Measurements from ENCODE around the gene TTC22. TPM values are rescaled to one million over a fixed set of nuclear protein-coding genes. Genes with fewer than 3 reads are reported as not detected.

TTC22 gene
- total RNA-seq, 4 donors from 2014 or later: under 0.01 to 0.17 (median 0.09) TPM

DNA sequence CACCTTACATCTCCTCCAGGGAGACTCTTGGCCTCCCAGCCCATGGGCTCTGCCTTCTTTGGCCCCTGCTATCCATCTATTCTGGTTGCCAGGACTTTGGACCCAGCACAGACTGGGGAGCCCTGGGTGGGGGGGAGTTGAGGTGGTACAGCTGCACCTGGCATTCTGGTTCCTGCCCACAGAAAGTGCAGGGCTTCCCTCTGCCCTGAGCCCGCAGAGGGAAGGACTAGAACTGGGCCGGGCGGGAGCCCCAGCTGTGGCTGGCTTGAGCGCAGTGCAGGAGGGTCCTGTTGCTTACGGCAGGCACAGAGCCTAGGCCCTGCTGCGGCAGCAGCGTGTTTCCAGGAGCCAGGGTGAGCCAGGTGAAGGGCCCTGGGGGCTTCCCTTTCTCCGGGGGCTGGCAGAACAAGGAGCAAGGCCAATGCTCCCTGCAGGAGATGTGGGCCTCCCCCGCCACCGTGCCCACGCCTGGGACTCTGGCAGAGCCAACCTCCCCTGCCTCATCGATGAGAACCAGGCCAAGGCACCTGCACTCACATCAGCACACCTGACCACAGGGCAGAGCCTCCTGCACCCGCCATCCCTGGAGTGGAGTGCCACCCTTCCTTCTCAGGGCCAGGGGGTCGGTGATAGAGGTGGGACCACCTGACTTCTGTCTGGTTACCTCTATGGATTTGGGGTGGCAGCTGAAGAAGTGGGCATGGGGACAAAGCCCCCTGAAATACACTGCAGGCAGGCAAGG is 52.9 kb downstream of the TTC22 start:
- H3K27me3 ChIP-seq: no peaks in the 10 kb centered on the region
- DNase-seq (ENCODE audit: extremely low spot score): no peak
- WGBS: 94% methylated on average over 11 of the region's 14 CpGs
- H3K9me3 ChIP-seq: no peaks in the 10 kb centered on the region
- no peak overlapping the region for H3K27ac ChIP-seq (replicated peaks in 1 of 4)
- no peaks in the 10 kb centered on the region for H3K4me1 ChIP-seq
- intact Hi-C loops (cut with DNase I): no loop called here
- no peak overlapping the region for H3K4me3 ChIP-seq
- TF ChIP-seq POLR2AphosphoS5 (IDR thresholded peaks at IDR 0.05) (no peak), POLR2A (IDR thresholded peaks at IDR 0.05; ENCODE audit: low read depth) (no peak), EP300 (IDR thresholded peaks at IDR 0.05) (no peak)
- TF ChIP-seq, protein P1, sequence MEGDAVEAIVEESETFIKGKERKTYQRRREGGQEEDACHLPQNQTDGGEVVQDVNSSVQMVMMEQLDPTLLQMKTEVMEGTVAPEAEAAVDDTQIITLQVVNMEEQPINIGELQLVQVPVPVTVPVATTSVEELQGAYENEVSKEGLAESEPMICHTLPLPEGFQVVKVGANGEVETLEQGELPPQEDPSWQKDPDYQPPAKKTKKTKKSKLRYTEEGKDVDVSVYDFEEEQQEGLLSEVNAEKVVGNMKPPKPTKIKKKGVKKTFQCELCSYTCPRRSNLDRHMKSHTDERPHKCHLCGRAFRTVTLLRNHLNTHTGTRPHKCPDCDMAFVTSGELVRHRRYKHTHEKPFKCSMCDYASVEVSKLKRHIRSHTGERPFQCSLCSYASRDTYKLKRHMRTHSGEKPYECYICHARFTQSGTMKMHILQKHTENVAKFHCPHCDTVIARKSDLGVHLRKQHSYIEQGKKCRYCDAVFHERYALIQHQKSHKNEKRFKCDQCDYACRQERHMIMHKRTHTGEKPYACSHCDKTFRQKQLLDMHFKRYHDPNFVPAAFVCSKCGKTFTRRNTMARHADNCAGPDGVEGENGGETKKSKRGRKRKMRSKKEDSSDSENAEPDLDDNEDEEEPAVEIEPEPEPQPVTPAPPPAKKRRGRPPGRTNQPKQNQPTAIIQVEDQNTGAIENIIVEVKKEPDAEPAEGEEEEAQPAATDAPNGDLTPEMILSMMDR (IDR thresholded peaks at IDR 0.05): no peak
- peaks cover 0 to 18% (median 10%) of the 10 kb centered on the region in 4 donors for H3K36me3 ChIP-seq

DNA sequence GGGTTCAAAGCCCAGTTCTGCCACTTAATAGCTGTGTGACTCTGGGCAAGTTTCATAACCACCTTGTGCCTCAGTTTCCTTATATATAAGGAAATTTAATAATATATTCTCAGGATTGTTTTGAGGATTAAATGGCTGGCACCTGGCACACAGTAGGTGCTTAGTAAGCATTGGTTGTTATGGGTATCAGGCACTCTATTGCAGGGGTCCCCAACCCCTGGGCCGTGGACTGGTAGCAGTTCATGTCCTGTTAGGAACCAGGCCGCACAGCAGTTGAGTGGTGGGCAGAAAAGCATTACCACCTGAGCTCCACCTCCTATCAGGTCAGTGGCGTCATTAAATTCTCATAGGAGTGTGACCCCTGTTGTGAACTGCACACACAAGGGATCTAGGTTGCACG is 55.3 kb downstream of the TTC22 start:
- no peak for DNase-seq (ENCODE audit: extremely low spot score)
- Histone ChIP-seq H3K9me3 (no peaks in the 10 kb centered on the region), H3K27ac (replicated peaks in 1 of 4) (no peak overlapping the region), H3K36me3 (peaks cover 11 to 42% (median 34%) of the 10 kb centered on the region in 4 donors), H3K27me3 (no peaks in the 10 kb centered on the region), H3K4me1 (no peaks in the 10 kb centered on the region), H3K4me3 (no peak overlapping the region)
- intact Hi-C loops (cut with DNase I): no loop called here
- TF ChIP-seq EP300 (IDR thresholded peaks at IDR 0.05) (no peak), POLR2A (IDR thresholded peaks at IDR 0.05; ENCODE audit: low read depth) (no peak), POLR2AphosphoS5 (IDR thresholded peaks at IDR 0.05) (no peak)
- TF ChIP-seq, protein P1 (IDR thresholded peaks at IDR 0.05): no peak
- WGBS: 97% methylated on average over 4 of the region's 4 CpGs

DNA sequence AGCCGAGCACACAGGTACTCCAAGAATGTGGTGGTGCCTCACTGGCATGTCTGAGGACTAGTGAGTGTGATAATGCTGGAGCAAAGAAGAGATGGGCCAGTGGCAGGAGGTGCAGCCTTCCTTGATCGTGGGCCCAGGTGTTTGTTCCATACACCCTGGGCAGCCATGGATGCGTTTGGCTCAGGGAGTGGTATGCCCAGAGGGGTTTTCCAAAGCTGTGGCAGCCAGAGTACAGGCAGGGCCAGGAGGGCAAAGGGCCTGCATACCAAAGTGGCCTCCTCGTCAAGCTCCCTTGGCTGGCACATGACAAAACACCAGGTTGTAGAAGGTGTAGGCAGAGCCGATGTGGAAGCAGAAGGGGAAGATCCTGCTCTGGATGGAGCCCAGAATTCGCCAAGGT is 55.8 kb downstream of the TTC22 start:
- TF ChIP-seq, protein P1 (IDR thresholded peaks at IDR 0.05): no peak
- no peak for TF ChIP-seq EP300 (IDR thresholded peaks at IDR 0.05)
- TF ChIP-seq POLR2A (IDR thresholded peaks at IDR 0.05; ENCODE audit: low read depth): no peak
- no peak for TF ChIP-seq POLR2AphosphoS5 (IDR thresholded peaks at IDR 0.05)
- no peak for DNase-seq (ENCODE audit: extremely low spot score)
- no peak overlapping the region for H3K27ac ChIP-seq (replicated peaks in 1 of 4)
- H3K36me3 ChIP-seq: peaks cover 17 to 48% (median 40%) of the 10 kb centered on the region in 4 donors
- H3K9me3 ChIP-seq: no peaks in the 10 kb centered on the region
- intact Hi-C loops (cut with DNase I): no loop called here
- WGBS: 88% methylated on average over 6 of the region's 6 CpGs
- no peaks in the 10 kb centered on the region for H3K4me1 ChIP-seq
- H3K4me3 ChIP-seq: no peak overlapping the region
- no peaks in the 10 kb centered on the region for H3K27me3 ChIP-seq

DNA sequence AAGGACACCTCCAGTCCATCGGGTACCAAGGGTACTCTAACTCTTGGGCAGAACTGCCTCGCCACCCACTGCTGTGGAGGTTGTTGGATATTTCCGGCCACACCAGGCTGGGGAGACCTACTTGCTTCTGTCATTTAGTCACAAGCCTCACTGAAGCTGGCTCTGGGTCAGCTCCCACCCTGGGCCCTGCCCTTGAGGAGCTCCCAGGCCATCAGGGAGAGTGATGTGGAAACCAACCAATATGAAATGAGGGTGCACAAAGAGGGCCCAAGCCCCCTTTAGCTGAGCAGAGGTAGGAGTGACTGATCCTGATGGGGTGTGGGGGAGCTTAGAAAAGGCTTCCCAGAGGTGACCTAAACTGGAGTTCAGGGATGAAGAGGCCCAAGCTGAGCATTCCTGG is 56.4 kb downstream of the TTC22 start:
- no peak for DNase-seq (ENCODE audit: extremely low spot score)
- no peaks in the 10 kb centered on the region for H3K4me1 ChIP-seq
- no peaks in the 10 kb centered on the region for H3K27me3 ChIP-seq
- H3K4me3 ChIP-seq: no peak overlapping the region
- TF ChIP-seq EP300 (IDR thresholded peaks at IDR 0.05): no peak
- no peak for TF ChIP-seq POLR2A (IDR thresholded peaks at IDR 0.05; ENCODE audit: low read depth)
- TF ChIP-seq, protein P1 (IDR thresholded peaks at IDR 0.05): no peak
- no peak for TF ChIP-seq POLR2AphosphoS5 (IDR thresholded peaks at IDR 0.05)
- H3K9me3 ChIP-seq: no peaks in the 10 kb centered on the region
- 92% methylated on average over 3 of the region's 3 CpGs for WGBS
- H3K27ac ChIP-seq (replicated peaks in 1 of 4): no peak overlapping the region
- intact Hi-C loops (cut with DNase I): no loop called here
- peaks cover 20 to 53% (median 46%) of the 10 kb centered on the region in 4 donors for H3K36me3 ChIP-seq

All from esophagus muscularis mucosa (tissue), 4 donors.